Endothelial cell (in vitro differentiated cells): ENCODE data around the gene PTPRN2. TPM values are rescaled to one million over a fixed set of nuclear protein-coding genes. Genes with fewer than 3 reads are reported as not detected.
A peak's percentile ranks its signal among the peaks of the same experiment; 100 is the strongest.

Source experiments
- DNase-seq: peaks from one replicate; pipeline ENCODE4 v3.0.0; 2021; ENCODE audit warnings: low spot score
- H3K27ac Mint-ChIP-seq: one replicate; pipeline ENCODE4 v1.8.0; 2021; ENCODE audit warnings: mixed read lengths, inconsistent platforms; ENCODE audit not compliant: unreplicated experiment
- H3K27me3 Mint-ChIP-seq: one replicate; pipeline ENCODE4 v1.8.0; 2021; ENCODE audit warnings: mild to moderate bottlenecking, moderate library complexity, mixed read lengths, inconsistent platforms; ENCODE audit not compliant: unreplicated experiment
- H3K36me3 Mint-ChIP-seq: one replicate; pipeline ENCODE4 v1.8.0; 2021; ENCODE audit warnings: mild to moderate bottlenecking, low read depth, mixed read lengths, inconsistent platforms; ENCODE audit not compliant: unreplicated experiment
- H3K4me1 Mint-ChIP-seq: one replicate; pipeline ENCODE4 v1.8.0; 2021; ENCODE audit warnings: mild to moderate bottlenecking, mixed read lengths, inconsistent platforms; ENCODE audit not compliant: unreplicated experiment
- H3K4me3 Mint-ChIP-seq: one replicate; pipeline ENCODE4 v1.8.0; 2021; ENCODE audit warnings: mild to moderate bottlenecking, mixed read lengths, inconsistent platforms; ENCODE audit not compliant: unreplicated experiment
- H3K9me3 Mint-ChIP-seq: one replicate; pipeline ENCODE4 v1.8.0; 2021; ENCODE audit warnings: mixed read lengths, inconsistent platforms; ENCODE audit not compliant: unreplicated experiment
- CTCF ChIP-seq: fragments of 200-600 bp; sonication (generic); IDR thresholded peaks from one replicate; pipeline ENCODE4 v1.5.0; 2021; ENCODE audit warnings: antibody characterized with exemption; ENCODE audit not compliant: unreplicated experiment
- total RNA-seq: library from RNA; stranded (reverse); fragmentation: NEBNext Ultra II Directional; extraction: Animal tissue kit (Norgen Biotek cat#: 25700); gene quantifications from one replicate; pipeline ENCODE4 v1.2.1, GENCODE V29; 2021; ENCODE audit not compliant: unreplicated experiment

The PTPRN2 gene
- total RNA-seq, 1 donor from 2014 or later: 0.18 TPM

DNA sequence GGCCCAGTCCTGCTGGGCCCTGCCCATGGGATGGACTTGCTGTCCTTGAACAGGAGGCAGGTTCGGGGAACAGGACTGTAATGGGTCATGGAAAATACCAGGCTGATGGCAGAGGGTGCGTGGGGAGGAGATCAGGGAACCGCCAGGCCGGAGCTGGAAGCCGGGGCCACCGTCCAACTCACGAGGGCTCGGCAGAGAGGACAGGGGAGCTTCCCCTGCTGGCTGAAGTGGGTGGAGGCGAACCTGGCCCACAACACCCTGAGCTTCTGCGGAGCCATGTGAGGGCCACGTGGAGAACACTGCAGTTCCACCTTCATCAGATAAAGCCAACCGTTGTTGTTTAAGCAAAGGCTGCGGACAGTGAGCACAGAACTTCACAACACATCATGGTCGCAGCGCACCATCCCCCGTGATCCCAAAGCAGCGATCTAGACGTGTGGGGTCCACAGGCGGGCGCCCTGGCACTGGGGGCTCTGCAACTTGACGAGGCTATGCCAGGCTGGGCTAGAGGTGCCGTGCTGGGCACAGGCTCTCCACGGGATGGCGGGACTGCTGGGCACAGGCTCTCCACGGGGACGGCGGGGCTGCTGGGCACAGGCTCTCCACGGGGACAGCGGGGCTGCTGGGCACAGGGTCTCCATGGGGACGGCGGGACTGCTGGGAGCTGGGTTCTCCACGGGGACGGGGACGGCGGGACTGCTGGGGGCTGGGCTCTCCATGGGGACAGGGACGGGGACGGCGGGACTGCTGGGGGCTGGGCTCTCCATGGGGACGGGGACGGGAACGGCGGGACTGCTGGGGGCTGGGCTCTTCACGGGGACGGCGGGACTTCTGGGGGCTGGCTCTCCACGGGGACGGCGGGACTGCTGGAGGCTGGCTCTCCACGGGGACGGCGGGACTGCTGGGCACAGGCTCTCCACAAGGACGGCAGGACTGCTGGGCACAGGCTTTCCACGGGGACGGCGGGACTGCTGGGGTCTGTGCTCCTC is 777.5 kb downstream of the PTPRN2 start:
- H3K27me3 Mint-ChIP-seq: peaks cover 4% of the 10 kb centered on the region
- H3K4me3 Mint-ChIP-seq: no peak overlapping the region
- TF ChIP-seq CTCF: no peak
- H3K9me3 Mint-ChIP-seq: peaks cover 39% of the 10 kb centered on the region
- H3K27ac Mint-ChIP-seq: no peak overlapping the region
- no peaks in the 10 kb centered on the region for H3K4me1 Mint-ChIP-seq
- DNase-seq: no peak
- peaks cover 24% of the 10 kb centered on the region for H3K36me3 Mint-ChIP-seq

DNA sequence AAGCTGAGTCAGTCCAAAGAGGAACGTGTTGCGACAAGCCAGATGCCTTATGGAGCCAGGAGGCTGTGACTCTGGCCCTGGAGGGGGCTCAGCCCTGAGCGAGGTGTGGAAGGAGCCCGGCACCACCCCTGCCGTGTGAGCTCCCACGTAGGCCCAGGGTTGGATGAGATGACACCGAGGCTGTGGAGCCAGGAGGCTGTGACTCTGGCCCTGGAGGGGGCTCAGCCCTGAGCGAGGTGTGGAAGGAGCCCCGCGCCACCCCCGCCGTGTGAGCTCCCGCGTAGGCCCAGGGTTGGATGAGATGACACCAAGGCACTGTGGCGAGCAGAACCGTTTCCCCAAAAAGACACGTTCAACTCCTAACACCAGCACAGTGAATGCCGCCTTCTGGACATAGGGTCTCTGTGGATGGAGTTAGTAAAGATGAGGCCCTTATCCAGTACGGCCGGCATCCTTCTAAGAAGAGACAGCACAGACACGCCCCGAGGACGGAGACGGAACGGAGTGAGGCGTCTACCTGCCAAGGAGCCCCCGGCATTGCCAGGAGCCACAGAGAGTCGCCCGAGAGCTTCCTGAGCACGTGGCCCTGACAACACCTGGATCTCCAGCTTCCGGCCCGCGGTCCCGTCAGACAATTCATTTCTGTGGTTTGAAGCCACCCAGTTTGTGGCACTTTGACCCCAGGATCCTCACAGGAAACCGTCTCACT is 778.3 kb downstream of the PTPRN2 start:
- Mint-ChIP-seq H3K9me3 (peaks cover 46% of the 10 kb centered on the region), H3K4me1 (no peaks in the 10 kb centered on the region), H3K27me3 (peaks cover 5% of the 10 kb centered on the region), H3K4me3 (no peak overlapping the region), H3K36me3 (peaks cover 28% of the 10 kb centered on the region), H3K27ac (no peak overlapping the region)
- DNase-seq: no peak
- TF ChIP-seq CTCF: no peak

- peaks cover 29% of the 10 kb centered on the region for H3K36me3 Mint-ChIP-seq
- no peak overlapping the region for H3K4me3 Mint-ChIP-seq
- H3K4me1 Mint-ChIP-seq: no peaks in the 10 kb centered on the region
- H3K9me3 Mint-ChIP-seq: peaks cover 50% of the 10 kb centered on the region
- no peak for TF ChIP-seq CTCF
- DNase-seq: no peak
- peaks cover 5% of the 10 kb centered on the region for H3K27me3 Mint-ChIP-seq
- H3K27ac Mint-ChIP-seq: peak overlapping the region; percentile 57
These were observed 779.6 kb downstream of the PTPRN2 start for GRCh38 chr7:157808042-157808441.

GRCh38 chr7:157807510-157807909 is 780.1 kb downstream of the PTPRN2 start:
- H3K4me1 Mint-ChIP-seq: no peaks in the 10 kb centered on the region
- peaks cover 29% of the 10 kb centered on the region for H3K36me3 Mint-ChIP-seq
- no peak overlapping the region for H3K27ac Mint-ChIP-seq
- no peak overlapping the region for H3K4me3 Mint-ChIP-seq
- peaks cover 52% of the 10 kb centered on the region for H3K9me3 Mint-ChIP-seq
- no peak for DNase-seq
- peaks cover 5% of the 10 kb centered on the region for H3K27me3 Mint-ChIP-seq
- no peak for TF ChIP-seq CTCF
